CD4-positive, alpha-beta memory T cell (primary cell): ENCODE measurements around the gene SUGP1. TPM values are rescaled to one million over a fixed set of nuclear protein-coding genes. Genes with fewer than 3 reads are reported as not detected.

Experiments
- CTCF ChIA-PET: fragments of 350-600 bp; sonication (Branson Sonifier 250); formaldehyde crosslinking; loops from one replicate; lab custom pipeline; 2021; ENCODE audit warnings: inconsistent platforms; ENCODE audit not compliant: partially characterized antibody; lab: Charles Lee
- POLR2A ChIA-PET: fragments of 350-600 bp; sonication (Branson Sonifier 250); formaldehyde crosslinking; loops from one replicate; lab custom pipeline; 2021; ENCODE audit not compliant: partially characterized antibody; lab: Charles Lee
- DNase-seq, 5 donors: peaks; one replicate each; pipeline versions ENCODE4 v3.0.0 to v3.0.0-alpha.2; 2020 to 2022; ENCODE audit warnings: mixed read lengths in 1 of 5
- H3K27ac ChIP-seq: one replicate; pipeline ENCODE4 v1.7.0; 2013; ENCODE audit warnings: low read depth, low read length
- H3K27me3 ChIP-seq: 2 replicates; pipeline ENCODE4 v1.7.0; 2013; ENCODE audit warnings: mild to moderate bottlenecking, low read length, moderate library complexity; ENCODE audit not compliant: insufficient read depth
- H3K36me3 ChIP-seq: 2 replicates; pipeline ENCODE4 v1.7.0; 2013; ENCODE audit warnings: mild to moderate bottlenecking, low read length, moderate library complexity; ENCODE audit not compliant: insufficient read depth
- H3K4me1 ChIP-seq: 2 replicates; pipeline ENCODE4 v1.7.0; 2013; ENCODE audit warnings: mild to moderate bottlenecking, low read length, moderate library complexity; ENCODE audit not compliant: insufficient read depth
- H3K4me3 ChIP-seq, 2 donors: one replicate each; pipeline ENCODE4 v1.7.0; 2013; ENCODE audit warnings: low read length in 2 of 2, mild to moderate bottlenecking in 1 of 2
- H3K9me3 ChIP-seq, 2 donors: one replicate each; pipeline ENCODE4 v1.7.0; 2013; ENCODE audit warnings: low read length in 2 of 2, control low read depth in 1 of 2; ENCODE audit not compliant: control insufficient read depth in 1 of 2
- H3K27ac Mint-ChIP-seq, 7 donors: one replicate each; pipeline ENCODE4 v1.8.0; 2020 to 2021; ENCODE audit warnings: mixed read lengths in 7 of 7, mild to moderate bottlenecking in 6 of 7, inconsistent platforms in 3 of 7, moderate library complexity in 3 of 7
- H3K27me3 Mint-ChIP-seq, 2 donors: one replicate each; pipeline ENCODE4 v1.8.0; 2020 to 2021; ENCODE audit warnings: mixed read lengths in 2 of 2
- H3K36me3 Mint-ChIP-seq, 2 donors: one replicate each; pipeline ENCODE4 v1.8.0; 2020 to 2021; ENCODE audit warnings: mixed read lengths in 2 of 2, inconsistent platforms in 1 of 2, mild to moderate bottlenecking in 1 of 2
- H3K4me1 Mint-ChIP-seq, 4 donors: one replicate each; pipeline ENCODE4 v1.8.0; 2020 to 2021; ENCODE audit warnings: mixed read lengths in 4 of 4, mild to moderate bottlenecking in 1 of 4
- H3K4me3 Mint-ChIP-seq, 8 donors: one replicate each; pipeline ENCODE4 v1.8.0; 2020 to 2021; ENCODE audit warnings: mixed read lengths in 8 of 8, mild to moderate bottlenecking in 7 of 8, moderate library complexity in 6 of 8, inconsistent platforms in 3 of 8
- H3K9me3 Mint-ChIP-seq, 8 donors: one replicate each; pipeline ENCODE4 v1.8.0; 2020 to 2021; ENCODE audit warnings: mixed read lengths in 8 of 8, mild to moderate bottlenecking in 5 of 8, inconsistent platforms in 3 of 8, moderate library complexity in 1 of 8
- intact Hi-C: fragments of 100-400 bp; cut with micrococcal nuclease; formaldehyde crosslinking; loops from one replicate; pipeline ENCODE4 v1.15.1; 2023
- polyA plus RNA-seq, 2 donors: library from polyadenylated mRNA; unstranded; fragments of 300-500 nt; fragmentation: Illumina TruSeq; gene quantifications; one replicate each; pipeline ENCODE4 v1.2.3, GENCODE V29; 2021
- total RNA-seq, 2 experiments: library from RNA; stranded (reverse); gene quantifications; one replicate each; pipeline ENCODE4 v1.2.3, GENCODE V29; 2021

Gene SUGP1
- total and polyA plus RNA-seq, 4 experiments from 2014 or later, result 18.3 to 97.5 (median 59.5) TPM

GRCh38 chr19:19274146-19274545 is 46.2 kb downstream of the SUGP1 start:
- Histone ChIP-seq H3K9me3 (no peaks in the 10 kb centered on the region), H3K4me1 (peaks cover 6% of the 10 kb centered on the region), H3K27ac (no peak overlapping the region), H3K27me3 (no peaks in the 10 kb centered on the region), H3K36me3 (peaks cover 24% of the 10 kb centered on the region), H3K4me3 (no peak overlapping the region)
- H3K27ac Mint-ChIP-seq, result no peak overlapping the region
- intact Hi-C loops, result no loop called here
- H3K4me3 Mint-ChIP-seq, result peak overlapping the region in 1 of 8 donors; percentile 19
- DNase-seq, result no peak
- no peaks in the 10 kb centered on the region for H3K9me3 Mint-ChIP-seq
- ChIA-PET POLR2A (no interaction called here), CTCF (no interaction called here)
- peaks cover 5 to 12% (median 8%) of the 10 kb centered on the region in 4 donors for H3K4me1 Mint-ChIP-seq
- H3K27me3 Mint-ChIP-seq, result peaks cover 3 to 10% of the 10 kb centered on the region in 2 donors
- H3K36me3 Mint-ChIP-seq, result peaks cover 26 to 30% of the 10 kb centered on the region in 2 donors

- Histone ChIP-seq H3K27ac (no peak overlapping the region), H3K27me3 (no peaks in the 10 kb centered on the region), H3K4me1 (peaks cover 6% of the 10 kb centered on the region), H3K9me3 (no peaks in the 10 kb centered on the region), H3K36me3 (peaks cover 6% of the 10 kb centered on the region), H3K4me3 (no peak overlapping the region)
- ChIA-PET POLR2A (no interaction called here), CTCF (no interaction called here)
- Mint-ChIP-seq H3K4me1 (peaks cover 5 to 12% (median 8%) of the 10 kb centered on the region in 4 donors), H3K27me3 (peaks cover 3 to 10% of the 10 kb centered on the region in 2 donors), H3K27ac (peak overlapping the region in 1 of 7 donors; percentile 68), H3K4me3 (peak overlapping the region in 4 of 8 donors; percentile 12 to 48 (median 36)), H3K9me3 (no peaks in the 10 kb centered on the region), H3K36me3 (peaks cover 12 to 17% of the 10 kb centered on the region in 2 donors)
- DNase-seq, result no peak
- intact Hi-C loops, result no loop called here
Measured at GRCh38 chr19:19271828-19272599, 48.3 kb downstream of the SUGP1 start.

- no peak overlapping the region for H3K27ac ChIP-seq
- Mint-ChIP-seq H3K9me3 (no peaks in the 10 kb centered on the region), H3K27me3 (peaks cover 3 to 11% of the 10 kb centered on the region in 2 donors), H3K4me3 (no peak overlapping the region), H3K27ac (no peak overlapping the region), H3K4me1 (peaks cover 5 to 12% (median 8%) of the 10 kb centered on the region in 4 donors), H3K36me3 (peaks cover 4 to 6% of the 10 kb centered on the region in 2 donors)
- no peaks in the 10 kb centered on the region for H3K9me3 ChIP-seq
- ChIA-PET CTCF (no interaction called here), POLR2A (no interaction called here)
- no peaks in the 10 kb centered on the region for H3K36me3 ChIP-seq
- no peaks in the 10 kb centered on the region for H3K27me3 ChIP-seq
- H3K4me3 ChIP-seq, result no peak overlapping the region
- DNase-seq, result no peak
- intact Hi-C loops, result no loop called here
- peaks cover 6% of the 10 kb centered on the region for H3K4me1 ChIP-seq
Measured at GRCh38 chr19:19270749-19271571, 49.3 kb downstream of the SUGP1 start.

GRCh38 chr19:19269952-19270694 is 50.2 kb downstream of the SUGP1 start:
- no peaks in the 10 kb centered on the region for H3K36me3 ChIP-seq
- no peaks in the 10 kb centered on the region for H3K27me3 ChIP-seq
- Mint-ChIP-seq H3K9me3 (no peaks in the 10 kb centered on the region), H3K4me3 (no peak overlapping the region), H3K27ac (no peak overlapping the region), H3K4me1 (peaks cover 5 to 12% (median 8%) of the 10 kb centered on the region in 4 donors), H3K36me3 (peaks cover 4 to 6% of the 10 kb centered on the region in 2 donors), H3K27me3 (peaks cover 4 to 14% of the 10 kb centered on the region in 2 donors)
- no peaks in the 10 kb centered on the region for H3K9me3 ChIP-seq
- intact Hi-C loops, result no loop called here
- no peak overlapping the region for H3K27ac ChIP-seq
- no peak for DNase-seq
- POLR2A ChIA-PET, result no interaction called here
- CTCF ChIA-PET, result no interaction called here
- peaks cover 6% of the 10 kb centered on the region for H3K4me1 ChIP-seq
- H3K4me3 ChIP-seq, result no peak overlapping the region

- Histone ChIP-seq H3K36me3 (no peaks in the 10 kb centered on the region), H3K27me3 (no peaks in the 10 kb centered on the region), H3K9me3 (no peaks in the 10 kb centered on the region), H3K27ac (no peak overlapping the region), H3K4me1 (peaks cover 6% of the 10 kb centered on the region), H3K4me3 (no peak overlapping the region)
- ChIA-PET CTCF (no interaction called here), POLR2A (no interaction called here)
- Mint-ChIP-seq H3K4me1 (peaks cover 4 to 8% (median 6%) of the 10 kb centered on the region in 4 donors), H3K27me3 (peaks cover 4 to 14% of the 10 kb centered on the region in 2 donors), H3K4me3 (no peak overlapping the region), H3K27ac (peak overlapping the region in 1 of 7 donors; percentile 0), H3K9me3 (no peaks in the 10 kb centered on the region), H3K36me3 (peaks cover 0 to under 1% of the 10 kb centered on the region in 2 donors)
- intact Hi-C loops, result no loop called here
- DNase-seq, result no peak
Measured at GRCh38 chr19:19268453-19269385, 51.6 kb downstream of the SUGP1 start.

- no peak overlapping the region for H3K27ac ChIP-seq
- H3K27me3 Mint-ChIP-seq, result peaks cover 11 to 15% of the 10 kb centered on the region in 2 donors
- intact Hi-C loops, result no loop called here
- no peak overlapping the region for H3K27ac Mint-ChIP-seq
- ChIA-PET CTCF (no interaction called here), POLR2A (no interaction called here)
- no peaks in the 10 kb centered on the region for H3K4me1 ChIP-seq
- H3K36me3 ChIP-seq, result no peaks in the 10 kb centered on the region
- no peaks in the 10 kb centered on the region for H3K27me3 ChIP-seq
- no peak for DNase-seq
- H3K4me1 Mint-ChIP-seq, result peaks cover 0 to 2% (median 1%) of the 10 kb centered on the region in 4 donors
- no peaks in the 10 kb centered on the region for H3K36me3 Mint-ChIP-seq
- no peak overlapping the region for H3K4me3 ChIP-seq
- no peak overlapping the region for H3K4me3 Mint-ChIP-seq
- no peaks in the 10 kb centered on the region for H3K9me3 Mint-ChIP-seq
- no peaks in the 10 kb centered on the region for H3K9me3 ChIP-seq
Measured at GRCh38 chr19:19267305-19267704, 53.0 kb downstream of the SUGP1 start.
